Putamen (tissue), 1 donor: ENCODE measurements around the gene RBM33.

Experiments
- DNase-seq: peaks from one replicate; pipeline ENCODE4 v3.0.0-alpha.2; 2016; ENCODE audit warnings: low spot score

Gene RBM33

GRCh38 chr7:155624412-155624811 lies 20.0 kb upstream of the RBM33 start:
- no peak for DNase-seq

- no peak for DNase-seq
Measured at GRCh38 chr7:155625557-155625956, 18.9 kb upstream of the RBM33 start.

- no peak for DNase-seq
Measured at GRCh38 chr7:155629171-155629570, 15.3 kb upstream of the RBM33 start.

GRCh38 chr7:155631155-155631554 lies 13.3 kb upstream of the RBM33 start:
- no peak for DNase-seq

- no peak for DNase-seq
Measured at GRCh38 chr7:155635817-155636216, 8.6 kb upstream of the RBM33 start.

GRCh38 chr7:155637155-155637554 lies 7.3 kb upstream of the RBM33 start:
- no peak for DNase-seq

GRCh38 chr7:155638366-155638765 lies 6.1 kb upstream of the RBM33 start:
- DNase-seq: no peak

- no peak for DNase-seq
Measured at GRCh38 chr7:155639958-155640520, 4.4 kb upstream of the RBM33 start.

- no peak for DNase-seq
Measured at GRCh38 chr7:155640629-155641028, 3.8 kb upstream of the RBM33 start.

- DNase-seq: no peak
Measured at GRCh38 chr7:155643804-155644177, 670 bp upstream of the RBM33 start.

GRCh38 chr7:155644971-155645509 lies 579 bp downstream of the RBM33 start:
- DNase-seq: peak; percentile 34

- DNase-seq: no peak
Measured at GRCh38 chr7:155645662-155646061, 1.2 kb downstream of the RBM33 start.

- DNase-seq: no peak
Measured at GRCh38 chr7:155646669-155647068, 2.2 kb downstream of the RBM33 start.

GRCh38 chr7:155647302-155647701 lies 2.8 kb downstream of the RBM33 start:
- no peak for DNase-seq

- DNase-seq: no peak
Measured at GRCh38 chr7:155647734-155648133, 3.3 kb downstream of the RBM33 start.

- DNase-seq: no peak
Measured at GRCh38 chr7:155648752-155649339, 4.4 kb downstream of the RBM33 start.

- DNase-seq: no peak
Measured at GRCh38 chr7:155649588-155649987, 5.1 kb downstream of the RBM33 start.

GRCh38 chr7:155652156-155653114 lies 8.0 kb downstream of the RBM33 start:
- no peak for DNase-seq

- DNase-seq: no peak
Measured at GRCh38 chr7:155653803-155654202, 9.3 kb downstream of the RBM33 start.

GRCh38 chr7:155656891-155657290 lies 12.4 kb downstream of the RBM33 start:
- DNase-seq: no peak

- DNase-seq: no peak
Measured at GRCh38 chr7:155660059-155660757, 15.7 kb downstream of the RBM33 start.

GRCh38 chr7:155660758-155661093 lies 16.3 kb downstream of the RBM33 start:
- no peak for DNase-seq
